IMR-90 (cell line): ENCODE data around the gene NACC2. TPM values are rescaled to one million over a fixed set of nuclear protein-coding genes. Genes with fewer than 3 reads are reported as not detected.

Experiments used
- ATAC-seq: fragments of 200-7000 bp; cut with Tn5 transposase; 2 replicates; pipeline ENCODE4 v1.9.1; 2020; ENCODE audit warnings: low read depth, mild to moderate bottlenecking, moderate library complexity
- BruUV-seq: library from RNA; stranded (reverse); fragments of 400-500 nt; replicated peaks from 2 replicates; lab custom pipeline; 2021; lab: Mats Ljungman, UMichigan
- CTCF ChIA-PET: fragments of 300-600 bp; formaldehyde crosslinking; extraction: SDS; loops from one replicate; lab custom pipeline; 2021; ENCODE audit warnings: antibody characterized with exemption; lab: Yijun Ruan, JAX
- POLR2A ChIA-PET: fragments of 300-600 bp; sonication (Branson Sonifier 250); formaldehyde crosslinking; loops from one replicate; lab custom pipeline; 2022; ENCODE audit warnings: antibody characterized with exemption; ENCODE audit not compliant: unreplicated experiment; lab: Charles Lee
- DNase-seq: peaks from one replicate; pipeline ENCODE4 v3.0.0; 2013
- H2AFZ ChIP-seq: replicated peaks from 2 replicates; pipeline ENCODE3; 2013; ENCODE audit warnings: low read length, mild to moderate bottlenecking; ENCODE audit not compliant: poor library complexity
- H2AK5ac ChIP-seq: 2 replicates; pipeline ENCODE4 v1.6.1; 2013; ENCODE audit warnings: low read depth, low read length, inconsistent platforms
- H2AK9ac ChIP-seq: replicated peaks from 2 replicates; pipeline ENCODE3; 2013; ENCODE audit warnings: mild to moderate bottlenecking, low read depth, low read length, moderate library complexity; ENCODE audit not compliant: poor library complexity
- H2BK120ac ChIP-seq: 2 replicates; pipeline ENCODE4 v1.6.1; 2013; ENCODE audit warnings: low read depth, low read length, inconsistent platforms
- H2BK15ac ChIP-seq: 3 replicates; pipeline ENCODE4 v1.6.1; 2013; ENCODE audit warnings: low read depth, low read length, inconsistent platforms
- H2BK20ac ChIP-seq: 2 replicates; pipeline ENCODE4 v1.6.1; 2013; ENCODE audit warnings: low read depth, mild to moderate bottlenecking, inconsistent platforms, low read length, moderate library complexity
- H2BK5ac ChIP-seq: 2 replicates; pipeline ENCODE4 v1.6.1; 2013; ENCODE audit warnings: mild to moderate bottlenecking, low read depth, low read length, inconsistent platforms; ENCODE audit not compliant: poor library complexity, severe bottlenecking
- H3K14ac ChIP-seq: replicated peaks from 2 replicates; pipeline ENCODE4 v1.6.1; 2013; ENCODE audit warnings: low read depth, low read length, inconsistent platforms
- H3K18ac ChIP-seq: 2 replicates; pipeline ENCODE4 v1.6.1; 2013; ENCODE audit warnings: low read depth, low read length, control low read depth
- H3K23ac ChIP-seq: 2 replicates; pipeline ENCODE4 v1.6.1; 2013; ENCODE audit warnings: low read depth, low read length, inconsistent platforms
- H3K27ac ChIP-seq: 2 replicates; pipeline ENCODE4 v1.5.1; 2013; ENCODE audit warnings: mild to moderate bottlenecking, control low read depth, low read length; ENCODE audit not compliant: insufficient read depth
- H3K27me3 ChIP-seq: 2 replicates; pipeline ENCODE4 v1.6.1; 2013; ENCODE audit warnings: low read length; ENCODE audit not compliant: control insufficient read depth, insufficient read depth
- H3K36me3 ChIP-seq: 2 replicates; pipeline ENCODE4 v1.6.1; 2013; ENCODE audit warnings: low read length, mixed read lengths; ENCODE audit not compliant: control insufficient read depth, insufficient read depth
- H3K4ac ChIP-seq: 2 replicates; pipeline ENCODE4 v1.6.1; 2013; ENCODE audit warnings: low read depth, low read length, inconsistent platforms
- H3K4me1 ChIP-seq: 2 replicates; pipeline ENCODE4 v1.6.1; 2013; ENCODE audit warnings: low read length, mixed read lengths; ENCODE audit not compliant: control insufficient read depth, insufficient read depth
- H3K4me2 ChIP-seq: 2 replicates; pipeline ENCODE4 v1.6.1; 2013; ENCODE audit warnings: low read depth, mild to moderate bottlenecking, control low read depth, low read length, moderate library complexity
- H3K4me3 ChIP-seq: 2 replicates; pipeline ENCODE4 v1.5.1; 2013; ENCODE audit warnings: low read depth, mild to moderate bottlenecking, control low read depth, low read length, moderate library complexity; ENCODE audit not compliant: insufficient read depth
- H3K56ac ChIP-seq: 2 replicates; pipeline ENCODE4 v1.6.1; 2013; ENCODE audit warnings: low read length, inconsistent platforms; ENCODE audit not compliant: insufficient read depth; ENCODE audit errors: extremely low read depth
- H3K79me1 ChIP-seq, 2 experiments: 2 replicates each; pipeline ENCODE4 v1.6.1; 2013; ENCODE audit warnings: low read length in 2 of 2, inconsistent platforms in 1 of 2, low read depth in 1 of 2
- H3K9ac ChIP-seq: 2 replicates; pipeline ENCODE4 v1.6.1; 2013; ENCODE audit warnings: low read depth, low read length, control low read depth
- H3K9me1 ChIP-seq: 2 replicates; pipeline ENCODE4 v1.6.1; 2013; ENCODE audit warnings: low read length, inconsistent platforms; ENCODE audit not compliant: insufficient read depth
- H3K9me3 ChIP-seq: 2 replicates; pipeline ENCODE4 v1.6.1; 2013; ENCODE audit warnings: low read length; ENCODE audit not compliant: control insufficient read depth, insufficient read depth
- H4K20me1 ChIP-seq: 2 replicates; pipeline ENCODE4 v1.6.1; 2013; ENCODE audit warnings: low read length, inconsistent platforms; ENCODE audit not compliant: insufficient read depth
- H4K5ac ChIP-seq: 2 replicates; pipeline ENCODE4 v1.6.1; 2013; ENCODE audit warnings: mild to moderate bottlenecking, low read depth, low read length, control low read depth
- H4K8ac ChIP-seq, 2 experiments: 2 replicates each; pipeline ENCODE4 v1.6.1; 2013; ENCODE audit warnings: low read depth in 2 of 2, low read length in 2 of 2, control low read depth in 1 of 2, inconsistent platforms in 1 of 2
- H4K91ac ChIP-seq: 2 replicates; pipeline ENCODE4 v1.6.1; 2013; ENCODE audit warnings: low read depth, low read length, inconsistent platforms; ENCODE audit not compliant: insufficient read depth
- POLR2A ChIP-seq: IDR thresholded peaks from 2 replicates; pipeline ENCODE4 v1.6.1; 2012; ENCODE audit warnings: mild to moderate bottlenecking, low read depth, low read length
- WGBS, 2 experiments: methylation state at CpG; one replicate each; pipeline versions ENCODE4 v1.1.5 to v1.1.7; 2013; ENCODE audit warnings: missing lambda C conversion rate in 2 of 2; ENCODE audit not compliant: insufficient read length in 1 of 2; ENCODE audit errors: extremely low coverage in 2 of 2; 5-methylcytosine and 5-hydroxymethylcytosine counted together
- dilution Hi-C: fragments of 300-500 bp; cut with HindIII; formaldehyde crosslinking; loops from one replicate; pipeline ENCODE4 v1.14.3; 2018; ENCODE audit warnings: low sequenced_read_pairs; ENCODE audit not compliant: unreplicated experiment
- in situ Hi-C: fragments of 300-500 bp; cut with MboI; formaldehyde crosslinking; loops from 3 replicates; pipeline ENCODE4 v1.14.3; 2019; ENCODE audit warnings: low sequenced_read_pairs, inconsistent platforms, mixed read lengths
- intact Hi-C: fragments of 100-400 bp; cut with micrococcal nuclease; formaldehyde crosslinking; loops from 2 replicates; pipeline ENCODE4 v1.10.0; 2022
- polyA plus RNA-seq, 3 experiments: library from polyadenylated mRNA; depleted of rRNA; stranded (reverse); fragments of >200 nt; gene quantifications; 2 replicates each; pipeline ENCODE4 v1.2.3, GENCODE V29; 2012; ENCODE audit warnings: low replicate concordance in 1 of 3
- total RNA-seq: library from RNA; depleted of rRNA; stranded (reverse); fragments of >200 nt; gene quantifications from 2 replicates; pipeline ENCODE4 v1.2.3, GENCODE V29; 2012

The NACC2 gene
- total and polyA plus RNA-seq, 2 of the 4 experiments (the other 2 are of a cell fraction), result 7.9 to 19.0 TPM

DNA sequence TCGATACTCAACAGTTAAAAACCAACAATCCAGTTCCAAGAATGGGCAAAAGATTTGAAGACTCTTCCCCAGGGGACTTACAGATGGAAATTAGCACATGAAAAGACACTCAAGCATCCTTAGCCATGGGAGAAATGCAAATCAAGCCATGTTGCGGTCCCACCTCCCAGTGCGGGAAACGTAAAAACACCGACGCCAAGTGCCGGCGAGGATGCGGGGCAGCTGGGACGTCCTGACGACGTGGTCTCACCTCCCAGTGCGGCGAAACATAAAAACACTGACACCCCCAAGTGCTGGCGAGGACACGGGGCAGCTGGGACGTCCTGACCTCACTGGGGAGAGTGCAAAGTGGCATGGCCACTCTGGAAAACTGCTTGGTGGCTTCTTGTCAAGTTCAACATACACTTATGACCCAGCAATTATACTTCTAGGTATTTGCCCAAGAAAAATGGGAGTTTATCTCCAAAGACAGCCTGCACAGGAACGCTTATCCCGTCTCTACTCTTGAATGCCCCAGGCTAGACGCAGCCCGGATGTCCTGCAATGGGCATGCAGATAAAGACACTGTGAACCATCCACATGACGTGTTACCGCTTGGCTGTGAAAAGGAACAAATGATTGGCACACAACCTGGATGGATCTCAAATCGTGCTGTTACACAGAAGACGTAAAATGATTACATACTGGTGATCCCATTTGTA lies 73.8 kb downstream of the NACC2 start:
- no peaks in the 10 kb centered on the region for H3K27me3 ChIP-seq
- no peak overlapping the region for H4K8ac ChIP-seq
- no peak overlapping the region for H3K4me3 ChIP-seq
- peaks cover 85% of the 10 kb centered on the region for H4K20me1 ChIP-seq
- BruUV-seq, result no TSS peak
- no peaks in the 10 kb centered on the region for H3K9me3 ChIP-seq
- no peak overlapping the region for H3K4ac ChIP-seq
- no peak overlapping the region for H3K56ac ChIP-seq
- H2BK20ac ChIP-seq, result no peak overlapping the region
- no peak overlapping the region for H2BK5ac ChIP-seq
- peaks cover 26% of the 10 kb centered on the region for H3K9me1 ChIP-seq
- dilution Hi-C loops, result no loop called here
- no peak overlapping the region for H2AK5ac ChIP-seq
- POLR2A ChIA-PET, result no interaction called here
- H4K5ac ChIP-seq, result no peak overlapping the region
- H3K79me1 ChIP-seq, result peaks cover 32 to 82% of the 10 kb centered on the region in 2 experiments
- no peak overlapping the region for H3K4me2 ChIP-seq
- H4K91ac ChIP-seq, result no peak overlapping the region
- DNase-seq, result no peak
- intact Hi-C loops, result no loop called here
- H3K4me1 ChIP-seq, result peaks cover 9% of the 10 kb centered on the region; the same call in 1 of the 2 replicates
- no peak for TF ChIP-seq POLR2A
- H3K18ac ChIP-seq, result no peak overlapping the region
- WGBS, 2 experiments, result 80% methylated on average over 22 of the region's 25 CpGs; no CpG with 5 or more reads in 1 of the 2 experiments
- peaks cover 14% of the 10 kb centered on the region for H3K36me3 ChIP-seq
- no peak overlapping the region for H2AK9ac ChIP-seq
- no peak overlapping the region for H2BK120ac ChIP-seq
- ATAC-seq, result no peak
- H3K27ac ChIP-seq, result no peak overlapping the region
- H3K23ac ChIP-seq, result no peak overlapping the region
- no peak overlapping the region for H2BK15ac ChIP-seq
- no peak overlapping the region for H3K14ac ChIP-seq
- in situ Hi-C loops, result no loop called here
- CTCF ChIA-PET, result no interaction called here
- no peak overlapping the region for H2AFZ ChIP-seq
- no peak overlapping the region for H3K9ac ChIP-seq
